Upper lobe of left lung (tissue), 4 donors: ENCODE measurements around the gene FRMPD1.

Experiments
- CTCF ChIP-seq, 6 experiments: fragments of 450-650 bp in 4 of 6; fragments of 200-600 bp in 2 of 6; sonication (generic) in 2 of 6; IDR thresholded peaks; one replicate each; pipeline ENCODE4 v1.5.1; 2016 to 2019; ENCODE audit warnings: antibody characterized with exemption in 6 of 6
- EP300 ChIP-seq, 4 donors: sonication (generic); formaldehyde crosslinking; IDR thresholded peaks; one replicate each; pipeline ENCODE4 v1.5.1; 2017; ENCODE audit warnings: antibody characterized with exemption in 4 of 4, control low read depth in 2 of 4
- POLR2A ChIP-seq, 4 donors: fragments of 450-650 bp; IDR thresholded peaks; one replicate each; pipeline ENCODE4 v1.5.1; 2016 to 2017; ENCODE audit warnings: antibody characterized with exemption in 4 of 4, mild to moderate bottlenecking in 2 of 4
- POLR2AphosphoS5 ChIP-seq, 2 donors: sonication (generic); formaldehyde crosslinking; IDR thresholded peaks; one replicate each; pipeline ENCODE4 v1.5.1; 2017; ENCODE audit warnings: antibody characterized with exemption in 2 of 2

GRCh38 chr9:37792122-37792521 lies 141.4 kb downstream of the FRMPD1 start:
- TF ChIP-seq CTCF (IDR thresholded peaks at IDR 0.05) (no peak), POLR2AphosphoS5 (IDR thresholded peaks at IDR 0.05) (no peak), POLR2A (IDR thresholded peaks at IDR 0.05) (no peak), EP300 (IDR thresholded peaks at IDR 0.05) (no peak)
